Right lobe of liver (tissue), 4 donors: ENCODE measurements around the gene UBXN6.

Source experiments
- CTCF ChIP-seq, 4 donors: fragments of 200-600 bp in 3 of 4; fragments of 450-650 bp in 1 of 4; IDR thresholded peaks; one replicate each; pipeline versions ENCODE4 v1.5.1 to v1.8.0; 2016 to 2022; ENCODE audit warnings: antibody characterized with exemption in 4 of 4, mild to moderate bottlenecking in 2 of 4
- POLR2A ChIP-seq: fragments of 450-650 bp; IDR thresholded peaks from one replicate; pipeline ENCODE4 v1.6.1; 2017; ENCODE audit warnings: antibody characterized with exemption, mild to moderate bottlenecking
- donor health status: DM: no; HTN: no; CAD: no.
- donor health status: DM: no; HTN: no; CAD: no.
- donor health status: DM: no; HTN: yes; CAD: no.

- TF ChIP-seq CTCF (IDR thresholded peaks at IDR 0.05) (no peak), POLR2A (no peak)
Measured at GRCh38 chr19:4493104-4493928, 35.7 kb upstream of the UBXN6 start.
